HG03108 (cell line): ENCODE measurements around the gene YIPF2.

Experiments used
- ATAC-seq: cut with Tn5 transposase; IDR thresholded peaks from one replicate; pipeline ENCODE4 v1.9.1; 2021; ENCODE audit warnings: moderate library complexity; ENCODE audit not compliant: unreplicated experiment

Gene YIPF2

GRCh38 chr19:10911579-10912363 is 16.7 kb downstream of the YIPF2 start:
- no peak for ATAC-seq

- no peak for ATAC-seq
Measured at GRCh38 chr19:10908380-10908960, 20.0 kb downstream of the YIPF2 start.

GRCh38 chr19:10907925-10908324 is 20.5 kb downstream of the YIPF2 start:
- no peak for ATAC-seq

- no peak for ATAC-seq
Measured at GRCh38 chr19:10899151-10899653, 29.2 kb downstream of the YIPF2 start.

- no peak for ATAC-seq
Measured at GRCh38 chr19:10898633-10899032, 29.8 kb downstream of the YIPF2 start.

- ATAC-seq = no peak
Measured at GRCh38 chr19:10896851-10897526, 31.4 kb downstream of the YIPF2 start.

- no peak for ATAC-seq
Measured at GRCh38 chr19:10895920-10896319, 32.5 kb downstream of the YIPF2 start.

- no peak for ATAC-seq
Measured at GRCh38 chr19:10895363-10895762, 33.1 kb downstream of the YIPF2 start.

- ATAC-seq = no peak
Measured at GRCh38 chr19:10894911-10895213, 33.6 kb downstream of the YIPF2 start.

GRCh38 chr19:10892256-10892655 is 36.2 kb downstream of the YIPF2 start:
- no peak for ATAC-seq

GRCh38 chr19:10891405-10892086 is 36.9 kb downstream of the YIPF2 start:
- ATAC-seq = no peak

GRCh38 chr19:10889880-10890279 is 38.6 kb downstream of the YIPF2 start:
- ATAC-seq = no peak

- no peak for ATAC-seq
Measured at GRCh38 chr19:10888421-10888866, 40.0 kb downstream of the YIPF2 start.

GRCh38 chr19:10887616-10888367 is 40.6 kb downstream of the YIPF2 start:
- no peak for ATAC-seq

- ATAC-seq = no peak
Measured at GRCh38 chr19:10885201-10886169, 43.0 kb downstream of the YIPF2 start.

GRCh38 chr19:10884274-10884673 is 44.2 kb downstream of the YIPF2 start:
- no peak for ATAC-seq

GRCh38 chr19:10882108-10882457 is 46.4 kb downstream of the YIPF2 start:
- ATAC-seq = no peak

GRCh38 chr19:10881403-10882107 is 46.9 kb downstream of the YIPF2 start:
- no peak for ATAC-seq

- no peak for ATAC-seq
Measured at GRCh38 chr19:10878253-10878652, 50.2 kb downstream of the YIPF2 start.
